Measurements from ENCODE around the gene POLD2.

GRCh38 chr7:44066111-44066460, 57.3 kb downstream of the POLD2 start:
- TF ChIP-seq CTCF (conservative IDR thresholded peaks at IDR 0.05) (no peak), ZFX (IDR thresholded peaks at IDR 0.05) (no peak)

Measured in C4-2B (cell line).